K562 (cell line): ENCODE measurements around the gene COASY. TPM values are rescaled to one million over a fixed set of nuclear protein-coding genes. Genes with fewer than 3 reads are reported as not detected.

ENCODE experiments used
- C11orf30 ChIP-seq: fragments of 450-650 bp; IDR thresholded peaks from 2 replicates; pipeline ENCODE4 v1.6.1; 2016; ENCODE audit warnings: low read depth, mild to moderate bottlenecking
- CBX8 ChIP-seq: fragments of 200-600 bp; sonication (generic); IDR thresholded peaks from 2 replicates; pipeline ENCODE4 v1.6.1; 2012; ENCODE audit warnings: borderline replicate concordance, mixed run types, low read depth, mild to moderate bottlenecking, moderate library complexity, mixed read lengths, low read length, control low read depth, inconsistent platforms; ENCODE audit not compliant: poor library complexity, severe bottlenecking; ENCODE audit errors: extremely low read depth
- CC2D1A ChIP-seq: fragments of 450-650 bp; IDR thresholded peaks from 2 replicates; pipeline ENCODE4 v1.6.1; 2017; ENCODE audit warnings: mild to moderate bottlenecking
- COPS2 ChIP-seq: fragments of 450-650 bp; conservative IDR thresholded peaks from 2 replicates; pipeline ENCODE4 v1.6.1; 2016; ENCODE audit warnings: mild to moderate bottlenecking, moderate library complexity
- GABPB1 ChIP-seq: sonication (generic); formaldehyde crosslinking; IDR thresholded peaks from 2 replicates; pipeline ENCODE4 v1.8.0; 2022; ENCODE audit warnings: mild to moderate bottlenecking, missing genetic modification reagents
- HDAC3 ChIP-seq: fragments of 450-650 bp; IDR thresholded peaks from 2 replicates; pipeline ENCODE4 v1.6.1; 2018; ENCODE audit warnings: borderline replicate concordance, mild to moderate bottlenecking, moderate library complexity; ENCODE audit not compliant: partially characterized antibody
- ILF3 ChIP-seq: fragments of 450-650 bp; IDR thresholded peaks from 2 replicates; pipeline ENCODE4 v1.6.1; 2018; ENCODE audit warnings: antibody characterized with exemption, mild to moderate bottlenecking, moderate library complexity, borderline replicate concordance
- KDM1A ChIP-seq, 2 experiments: fragments of 450-650 bp; IDR thresholded peaks; 2 replicates each; pipeline ENCODE4 v1.6.1; 2016; ENCODE audit warnings: mild to moderate bottlenecking in 2 of 2
- NCOA2 ChIP-seq, 2 experiments: fragments of 450-650 bp; IDR thresholded peaks; 2 replicates each; pipeline ENCODE4 v1.6.1; 2018; ENCODE audit warnings: mild to moderate bottlenecking in 2 of 2, moderate library complexity in 1 of 2; ENCODE audit not compliant: partially characterized antibody in 2 of 2
- NFXL1 ChIP-seq: fragments of 450-650 bp; formaldehyde crosslinking; IDR thresholded peaks from 2 replicates; pipeline ENCODE4 v1.4.0; 2021; ENCODE audit warnings: mild to moderate bottlenecking
- NR2F6 ChIP-seq: fragments of 450-650 bp; formaldehyde crosslinking; IDR thresholded peaks from 2 replicates; pipeline ENCODE4 v1.4.0; 2020; ENCODE audit warnings: mild to moderate bottlenecking
- PURB ChIP-seq: sonication (generic); formaldehyde crosslinking; IDR thresholded peaks from 2 replicates; pipeline ENCODE4 v1.9.0; 2021; ENCODE audit warnings: low read depth, mild to moderate bottlenecking, missing genetic modification reagents
- SETDB1 ChIP-seq: IDR thresholded peaks from one replicate; pipeline ENCODE4 v1.6.1; 2012; ENCODE audit warnings: low read length, control low read depth, inconsistent platforms
- ZFP30 ChIP-seq: fragments of 250-450 bp; sonication (Bioruptor Pico); IDR thresholded peaks from 2 replicates; pipeline ENCODE4 v1.8.0; 2022; ENCODE audit warnings: moderate library complexity, mild to moderate bottlenecking, inconsistent platforms, borderline replicate concordance
- ZNF12 ChIP-seq: sonication (generic); formaldehyde crosslinking; IDR thresholded peaks from 2 replicates; pipeline ENCODE4 v1.4.0; 2020; ENCODE audit warnings: mild to moderate bottlenecking, missing genetic modification reagents
- ZNF124 ChIP-seq: sonication (generic); formaldehyde crosslinking; IDR thresholded peaks from 2 replicates; pipeline ENCODE4 v1.8.1; 2022; ENCODE audit warnings: missing genetic modification reagents
- ZNF146 ChIP-seq: IDR thresholded peaks from one replicate; pipeline ENCODE4 v1.6.1; 2018; ENCODE audit warnings: missing compliant biosample characterization; ENCODE audit not compliant: unreplicated experiment
- ZNF217 ChIP-seq: sonication (generic); formaldehyde crosslinking; IDR thresholded peaks from 2 replicates; pipeline ENCODE4 v1.8.0; 2022; ENCODE audit warnings: mild to moderate bottlenecking, missing genetic modification reagents
- ZNF778 ChIP-seq: fragments of 450-650 bp; formaldehyde crosslinking; IDR thresholded peaks from 2 replicates; pipeline ENCODE4 v1.4.0; 2020; ENCODE audit warnings: mild to moderate bottlenecking, moderate library complexity
- ZZZ3 ChIP-seq: fragments of 450-650 bp; IDR thresholded peaks from 2 replicates; pipeline ENCODE4 v1.6.1; 2016; ENCODE audit warnings: antibody characterized with exemption, mild to moderate bottlenecking, moderate library complexity
- polyA plus RNA-seq, 8 experiments: library from polyadenylated mRNA; depleted of rRNA in 4 of 8; stranded (reverse) in 5 of 8; unstranded in 3 of 8; fragments of >200 nt; fragmentation: Nextera tagmentation in 2 of 8; fragmentation: Illumina TruSeq in 1 of 8; extraction: Ambion mirVana in 2 of 8; extraction: Trizol in 1 of 8; gene quantifications; 2 replicates each; pipeline versions ENCODE4 v1.2.1 to v1.2.3, GENCODE V29; 2011 to 2014; ENCODE audit warnings: inconsistent platforms in 1 of 8, missing spikeins in 1 of 8
- total RNA-seq, 7 experiments: library from RNA; depleted of rRNA in 6 of 7; stranded (reverse); fragments of >200 nt in 6 of 7; fragmentation: Illumina TruSeq in 2 of 7; extraction: Trizol in 2 of 7; gene quantifications; 2 replicates each; pipeline versions ENCODE4 v1.2.1 to v1.2.3, GENCODE V29; 2011 to 2021; ENCODE audit warnings: low replicate concordance in 1 of 7
- TF ChIP-seq, protein P1 (sequence below): fragments of 450-650 bp; IDR thresholded peaks from one replicate; pipeline ENCODE4 v1.6.1; 2018; ENCODE audit warnings: mild to moderate bottlenecking, moderate library complexity; ENCODE audit not compliant: partially characterized antibody
- TF ChIP-seq, protein P2 (sequence below): sonication (generic); formaldehyde crosslinking; IDR thresholded peaks from 2 replicates; pipeline ENCODE4 v1.8.0; 2022; ENCODE audit warnings: mild to moderate bottlenecking, low read depth, missing genetic modification reagents
- TF ChIP-seq, protein P3 (sequence below): IDR thresholded peaks from 2 replicates; pipeline ENCODE4 v1.6.1; 2016; ENCODE audit warnings: missing genetic modification characterization, missing compliant biosample characterization

COASY gene
- total and polyA plus RNA-seq, 9 of the 15 experiments (the other 6 are each of a cell fraction or from before 2014, with no cell fraction given) = 25.4 to 175 (median 62.3) TPM

DNA sequence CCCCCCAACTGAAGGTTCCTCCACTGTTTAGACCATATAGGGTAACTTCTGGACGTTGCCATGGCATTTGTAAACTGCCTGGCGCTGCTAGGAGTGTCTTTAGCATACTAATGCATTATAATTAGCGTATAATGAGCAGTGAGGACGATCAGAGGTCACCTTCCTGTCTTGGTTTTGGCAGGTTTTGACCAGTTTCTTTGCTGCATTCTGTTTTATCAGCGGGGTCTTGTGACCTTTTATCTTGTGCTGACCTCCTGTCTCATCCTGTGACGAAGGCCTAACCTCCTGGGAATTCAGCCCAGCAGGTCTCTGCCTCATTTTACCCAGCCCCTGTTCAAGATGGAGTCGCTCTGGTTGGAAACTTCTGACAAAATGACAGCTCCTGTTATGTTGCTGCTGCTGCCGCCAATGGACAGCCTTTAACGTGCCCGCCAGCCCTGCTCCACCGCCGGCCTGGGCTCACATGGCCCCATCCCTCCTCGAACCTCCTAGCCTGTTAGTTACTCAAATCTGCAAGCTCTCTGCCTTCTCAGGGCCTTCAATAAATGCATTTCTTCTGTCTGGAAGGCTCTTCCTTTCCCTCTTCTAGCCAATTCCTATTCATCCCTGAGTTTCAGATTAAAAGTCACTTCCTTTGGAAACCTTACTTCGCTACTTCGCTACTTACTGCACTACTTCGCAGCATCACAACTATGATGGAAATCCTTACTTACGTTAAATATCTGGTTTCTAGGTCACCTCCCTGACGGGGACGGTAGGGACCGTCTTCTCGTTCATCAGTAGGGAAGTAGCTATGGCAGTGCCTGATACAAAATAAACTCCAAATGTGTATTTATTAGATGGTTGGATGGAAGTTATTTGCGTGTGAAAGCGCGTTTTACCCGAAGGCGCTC, 26.5 kb upstream of the COASY start (continued):
- TF ChIP-seq NCOA2 (IDR thresholded peaks at IDR 0.05; ENCODE audit: partially characterized antibody in 2 of 2) = no peak
- TF ChIP-seq, protein P1, sequence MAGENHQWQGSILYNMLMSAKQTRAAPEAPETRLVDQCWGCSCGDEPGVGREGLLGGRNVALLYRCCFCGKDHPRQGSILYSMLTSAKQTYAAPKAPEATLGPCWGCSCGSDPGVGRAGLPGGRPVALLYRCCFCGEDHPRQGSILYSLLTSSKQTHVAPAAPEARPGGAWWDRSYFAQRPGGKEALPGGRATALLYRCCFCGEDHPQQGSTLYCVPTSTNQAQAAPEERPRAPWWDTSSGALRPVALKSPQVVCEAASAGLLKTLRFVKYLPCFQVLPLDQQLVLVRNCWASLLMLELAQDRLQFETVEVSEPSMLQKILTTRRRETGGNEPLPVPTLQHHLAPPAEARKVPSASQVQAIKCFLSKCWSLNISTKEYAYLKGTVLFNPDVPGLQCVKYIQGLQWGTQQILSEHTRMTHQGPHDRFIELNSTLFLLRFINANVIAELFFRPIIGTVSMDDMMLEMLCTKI = no peak
- TF ChIP-seq ZNF217 (CRISPR knock-in tag) = no peak
- peak; percentile 64; the same call in 1 of the 2 replicates for TF ChIP-seq NR2F6 (CRISPR knock-in tag)
- TF ChIP-seq ZNF146 (CRISPR knock-in tag) = no peak
- no peak for TF ChIP-seq ZNF12
- TF ChIP-seq ZZZ3 = no peak
- TF ChIP-seq C11orf30 = no peak
- peak; percentile 89 for TF ChIP-seq NFXL1 (CRISPR knock-in tag)
- no peak for TF ChIP-seq CBX8
- TF ChIP-seq COPS2 = no peak
- TF ChIP-seq KDM1A (IDR thresholded peaks at IDR 0.05) = peak in 1 of 2 experiments; percentile 41; a peak in 1 of 4 replicates
- TF ChIP-seq ZNF124 (CRISPR knock-in tag) = no peak
- no peak for TF ChIP-seq CC2D1A
- no peak for TF ChIP-seq SETDB1
- TF ChIP-seq ZFP30 (CRISPR knock-in tag) = 0 out of 2 replicates have a peak, but pooled peaks have one; percentile 53
- TF ChIP-seq ZNF778 (CRISPR knock-in tag) = no peak
- no peak for TF ChIP-seq GABPB1 (CRISPR knock-in tag)
- no peak for TF ChIP-seq HDAC3
- no peak for TF ChIP-seq PURB (CRISPR knock-in tag)
- TF ChIP-seq, protein P2, sequence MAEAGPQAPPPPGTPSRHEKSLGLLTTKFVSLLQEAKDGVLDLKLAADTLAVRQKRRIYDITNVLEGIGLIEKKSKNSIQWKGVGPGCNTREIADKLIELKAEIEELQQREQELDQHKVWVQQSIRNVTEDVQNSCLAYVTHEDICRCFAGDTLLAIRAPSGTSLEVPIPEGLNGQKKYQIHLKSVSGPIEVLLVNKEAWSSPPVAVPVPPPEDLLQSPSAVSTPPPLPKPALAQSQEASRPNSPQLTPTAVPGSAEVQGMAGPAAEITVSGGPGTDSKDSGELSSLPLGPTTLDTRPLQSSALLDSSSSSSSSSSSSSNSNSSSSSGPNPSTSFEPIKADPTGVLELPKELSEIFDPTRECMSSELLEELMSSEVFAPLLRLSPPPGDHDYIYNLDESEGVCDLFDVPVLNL = no peak
- TF ChIP-seq, protein P3, sequence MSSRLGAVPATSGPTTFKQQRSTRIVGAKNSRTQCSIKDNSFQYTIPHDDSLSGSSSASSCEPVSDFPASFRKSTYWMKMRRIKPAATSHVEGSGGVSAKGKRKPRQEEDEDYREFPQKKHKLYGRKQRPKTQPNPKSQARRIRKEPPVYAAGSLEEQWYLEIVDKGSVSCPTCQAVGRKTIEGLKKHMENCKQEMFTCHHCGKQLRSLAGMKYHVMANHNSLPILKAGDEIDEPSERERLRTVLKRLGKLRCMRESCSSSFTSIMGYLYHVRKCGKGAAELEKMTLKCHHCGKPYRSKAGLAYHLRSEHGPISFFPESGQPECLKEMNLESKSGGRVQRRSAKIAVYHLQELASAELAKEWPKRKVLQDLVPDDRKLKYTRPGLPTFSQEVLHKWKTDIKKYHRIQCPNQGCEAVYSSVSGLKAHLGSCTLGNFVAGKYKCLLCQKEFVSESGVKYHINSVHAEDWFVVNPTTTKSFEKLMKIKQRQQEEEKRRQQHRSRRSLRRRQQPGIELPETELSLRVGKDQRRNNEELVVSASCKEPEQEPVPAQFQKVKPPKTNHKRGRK (tag) = no peak
- TF ChIP-seq ILF3 = no peak
